Bronchial epithelial cell (primary cell): ENCODE measurements around the gene FLT3. TPM values are rescaled to one million over a fixed set of nuclear protein-coding genes. Genes with fewer than 3 reads are reported as not detected.
"Not testable (repeated sequence)": the region's sequence is repeated elsewhere in the genome, so short reads cannot be mapped to it uniquely, and the experiment has no call there.

Experiments used
- DNase-seq: peaks from one replicate; pipeline ENCODE4 v3.0.0-alpha.2; 2010; ENCODE audit warnings: low read depth
- FAIRE-seq: peaks from 2 replicates; lab custom pipeline; 2011; peaks lifted over from hg19 to GRCh38; lab: Jason Lieb, UNC
- H3K27me3 ChIP-seq: 2 replicates; pipeline ENCODE4 v1.5.1; 2011; ENCODE audit warnings: low read length; ENCODE audit not compliant: control insufficient read depth, insufficient read depth
- H3K36me3 ChIP-seq: 2 replicates; pipeline ENCODE4 v1.5.1; 2011; ENCODE audit warnings: low read length; ENCODE audit not compliant: control insufficient read depth, insufficient read depth
- H3K4me3 ChIP-seq: 2 replicates; pipeline ENCODE4 v1.5.1; 2011; ENCODE audit warnings: mild to moderate bottlenecking, low read depth, low read length, control low read depth
- CTCF ChIP-seq: IDR thresholded peaks from 2 replicates; pipeline ENCODE4 v1.5.1; 2011; ENCODE audit warnings: mild to moderate bottlenecking, moderate library complexity, low read length, control low read depth, inconsistent platforms; ENCODE audit not compliant: insufficient read depth, severe bottlenecking
- total RNA-seq: library from RNA; depleted of rRNA; stranded (reverse); fragments of >200 nt; gene quantifications from 2 replicates; pipeline ENCODE4 v1.2.1, GENCODE V29; 2014

The FLT3 gene
- total RNA-seq, 1 donor from 2014 or later, result not detected

GRCh38 chr13:27966641-27967202 is 133.7 kb downstream of the FLT3 start:
- H3K4me3 ChIP-seq, result no peak overlapping the region
- H3K27me3 ChIP-seq, result peaks cover 64% of the 10 kb centered on the region
- FAIRE-seq (no peak), DNase-seq (no peak)
- no peaks in the 10 kb centered on the region for H3K36me3 ChIP-seq
- TF ChIP-seq CTCF, result no peak

GRCh38 chr13:27965740-27966640 is 134.4 kb downstream of the FLT3 start:
- H3K27me3 ChIP-seq, result peaks cover 62% of the 10 kb centered on the region
- no peaks in the 10 kb centered on the region for H3K36me3 ChIP-seq
- TF ChIP-seq CTCF, result no peak
- DNase-seq, result no peak
- no peak for FAIRE-seq
- no peak overlapping the region for H3K4me3 ChIP-seq

GRCh38 chr13:27965343-27965739 is 135.0 kb downstream of the FLT3 start:
- DNase-seq (no peak), FAIRE-seq (no peak)
- peaks cover 61% of the 10 kb centered on the region for H3K27me3 ChIP-seq
- H3K36me3 ChIP-seq, result no peaks in the 10 kb centered on the region
- H3K4me3 ChIP-seq, result no peak overlapping the region
- TF ChIP-seq CTCF, result no peak

- no peak for TF ChIP-seq CTCF
- Histone ChIP-seq H3K4me3 (no peak overlapping the region), H3K27me3 (peaks cover 61% of the 10 kb centered on the region), H3K36me3 (no peaks in the 10 kb centered on the region)
- no peak for DNase-seq
- no peak for FAIRE-seq
These were observed 135.5 kb downstream of the FLT3 start for GRCh38 chr13:27964741-27965323.

- H3K27me3 ChIP-seq, result peaks cover 59% of the 10 kb centered on the region
- FAIRE-seq, DNase-seq, H3K4me3 ChIP-seq, H3K36me3 ChIP-seq: not testable (repeated sequence)
These were observed 136.2 kb downstream of the FLT3 start for GRCh38 chr13:27964206-27964605.

GRCh38 chr13:27963491-27963890 is 136.9 kb downstream of the FLT3 start:
- H3K36me3 ChIP-seq, result no peaks in the 10 kb centered on the region

More at GRCh38 chr13:27963491-27963890, 136.9 kb downstream of the FLT3 start:
- no peak for TF ChIP-seq CTCF
- no peak for FAIRE-seq
- H3K4me3 ChIP-seq, result no peak overlapping the region
- peaks cover 58% of the 10 kb centered on the region for H3K27me3 ChIP-seq
- DNase-seq, result no peak
